Neural cell (in vitro differentiated cells): ENCODE results near the gene FNDC3B. TPM values are rescaled to one million over a fixed set of nuclear protein-coding genes. Genes with fewer than 3 reads are reported as not detected.

Experiments used
- H2AFZ ChIP-seq: fragments of 200-600, 300-800 bp; sonication (generic), shearing (Covaris generic); 2 replicates; pipeline ENCODE4 v1.6.0; 2014; ENCODE audit warnings: low read depth, mild to moderate bottlenecking, antibody characterized with exemption, low read length, moderate library complexity
- H3F3A ChIP-seq: fragments of 200-600 bp; shearing (Covaris generic); 2 replicates; pipeline ENCODE4 v1.6.1; 2016; ENCODE audit warnings: mild to moderate bottlenecking, moderate library complexity, mixed read lengths, antibody characterized with exemption, low read length; ENCODE audit not compliant: insufficient read depth, poor library complexity, severe bottlenecking
- H3K27ac ChIP-seq: fragments of 200-600, 300-800 bp; sonication (generic), shearing (Covaris generic); 2 replicates; pipeline ENCODE4 v1.5.1; 2014; ENCODE audit warnings: mild to moderate bottlenecking, low read length, moderate library complexity
- H3K27me3 ChIP-seq: fragments of 300-800, 200-600 bp; sonication (generic), shearing (Covaris generic); 2 replicates; pipeline ENCODE4 v1.6.0; 2014; ENCODE audit warnings: mild to moderate bottlenecking, low read depth, low read length, moderate library complexity; ENCODE audit not compliant: insufficient read depth
- H3K36me3 ChIP-seq: fragments of 300-800, 200-600 bp; sonication (generic), shearing (Covaris generic); 2 replicates; pipeline ENCODE4 v1.5.1; 2014; ENCODE audit warnings: mild to moderate bottlenecking, antibody characterized with exemption, low read length, moderate library complexity; ENCODE audit not compliant: insufficient read depth
- H3K4me2 ChIP-seq: fragments of 300-800, 200-600 bp; sonication (generic), shearing (Covaris generic); 2 replicates; pipeline ENCODE4 v1.6.0; 2014; ENCODE audit warnings: mild to moderate bottlenecking, low read length
- H3K4me3 ChIP-seq: fragments of 300-800, 200-600 bp; sonication (generic), shearing (Covaris generic); 2 replicates; pipeline ENCODE4 v1.5.1; 2014; ENCODE audit warnings: mild to moderate bottlenecking, low read length, moderate library complexity
- H3K79me2 ChIP-seq: fragments of 200-600 bp; shearing (Covaris generic); replicated peaks from 2 replicates; pipeline ENCODE4 v1.6.0; 2014; ENCODE audit warnings: mild to moderate bottlenecking, low read length, moderate library complexity; ENCODE audit not compliant: insufficient read depth
- H3K9ac ChIP-seq: fragments of 300-800, 200-600 bp; sonication (generic), shearing (Covaris generic); 2 replicates; pipeline ENCODE4 v1.6.1; 2016; ENCODE audit warnings: mild to moderate bottlenecking, low read length, mixed read lengths
- H3K9me2 ChIP-seq: fragments of 200-600 bp; shearing (Covaris generic); 2 replicates; pipeline ENCODE4 v1.6.1; 2016; ENCODE audit warnings: mild to moderate bottlenecking, low read length, mixed read lengths; ENCODE audit not compliant: insufficient read depth
- H3K9me3 ChIP-seq: fragments of 200-600, 300-800 bp; sonication (generic), shearing (Covaris generic); 2 replicates; pipeline ENCODE4 v1.6.1; 2016; ENCODE audit warnings: mild to moderate bottlenecking, mixed run types, low read length, moderate library complexity, mixed read lengths
- H4K20me1 ChIP-seq: fragments of 200-600 bp; shearing (Covaris generic); 2 replicates; pipeline ENCODE4 v1.6.1; 2016; ENCODE audit warnings: mild to moderate bottlenecking, mixed run types; ENCODE audit not compliant: insufficient read depth
- CTCF ChIP-seq: fragments of 450-650 bp; IDR thresholded peaks from 2 replicates; pipeline ENCODE4 v1.5.1; 2014; ENCODE audit warnings: antibody characterized with exemption, mild to moderate bottlenecking, moderate library complexity; ENCODE audit not compliant: poor library complexity, severe bottlenecking
- EP300 ChIP-seq: fragments of 450-650 bp; conservative IDR thresholded peaks from 2 replicates; pipeline ENCODE4 v1.6.1; 2014; ENCODE audit warnings: antibody characterized with exemption, mild to moderate bottlenecking, moderate library complexity; ENCODE audit not compliant: poor library complexity, severe bottlenecking
- EZH2 ChIP-seq: fragments of 200-600, 300-800 bp; shearing (Covaris generic), sonication (generic); IDR thresholded peaks from 2 replicates; pipeline ENCODE4 v1.6.1; 2014; ENCODE audit warnings: antibody characterized with exemption, low read length, borderline replicate concordance, mild to moderate bottlenecking; ENCODE audit not compliant: insufficient read depth, poor library complexity, severe bottlenecking
- MXI1 ChIP-seq: fragments of 450-650 bp; conservative IDR thresholded peaks from 2 replicates; pipeline ENCODE4 v1.6.1; 2014; ENCODE audit warnings: antibody characterized with exemption, mild to moderate bottlenecking; ENCODE audit not compliant: poor library complexity, severe bottlenecking
- POLR2AphosphoS5 ChIP-seq: IDR thresholded peaks from 2 replicates; pipeline ENCODE4 v1.6.1; 2012
- RAD21 ChIP-seq: fragments of 450-650 bp; conservative IDR thresholded peaks from 2 replicates; pipeline ENCODE4 v1.6.1; 2014; ENCODE audit warnings: antibody characterized with exemption, mild to moderate bottlenecking, moderate library complexity
- REST ChIP-seq: IDR thresholded peaks from 2 replicates; pipeline ENCODE4 v1.6.1; 2012; ENCODE audit warnings: borderline replicate concordance
- SMC3 ChIP-seq: fragments of 450-650 bp; conservative IDR thresholded peaks from 2 replicates; pipeline ENCODE4 v1.6.1; 2014; ENCODE audit warnings: antibody characterized with exemption, mild to moderate bottlenecking, moderate library complexity; ENCODE audit not compliant: poor library complexity
- TAF1 ChIP-seq: IDR thresholded peaks from 2 replicates; pipeline ENCODE4 v1.6.1; 2012; ENCODE audit warnings: low read depth
- polyA plus RNA-seq: library from polyadenylated mRNA; depleted of rRNA; stranded (reverse); fragments of >200 nt; gene quantifications from 2 replicates; pipeline ENCODE4 v1.2.3, GENCODE V29; 2014

FNDC3B gene
- polyA plus RNA-seq, 1 donor from 2014 or later = 4.9 TPM

GRCh38 chr3:172125053-172125452 is 85.7 kb downstream of the FNDC3B start:
- Histone ChIP-seq H3K4me2 (no peak overlapping the region), H3K79me2 (no peaks in the 10 kb centered on the region), H4K20me1 (no peaks in the 10 kb centered on the region), H3F3A (no peaks in the 10 kb centered on the region), H2AFZ (no peak overlapping the region), H3K9ac (no peak overlapping the region), H3K9me3 (no peaks in the 10 kb centered on the region), H3K36me3 (no peaks in the 10 kb centered on the region), H3K27me3 (no peaks in the 10 kb centered on the region), H3K4me3 (no peak overlapping the region), H3K9me2 (no peaks in the 10 kb centered on the region), H3K27ac (no peak overlapping the region)
- no peak for TF ChIP-seq CTCF
- TF ChIP-seq POLR2AphosphoS5 = no peak
- TF ChIP-seq MXI1 = no peak
- no peak for TF ChIP-seq EZH2
- no peak for TF ChIP-seq EP300
- no peak for TF ChIP-seq SMC3
- TF ChIP-seq TAF1 = no peak
- no peak for TF ChIP-seq REST
- no peak for TF ChIP-seq RAD21

GRCh38 chr3:172125963-172126457 is 86.6 kb downstream of the FNDC3B start:
- H2AFZ ChIP-seq = no peak overlapping the region
- H3K4me2 ChIP-seq = no peak overlapping the region
- no peaks in the 10 kb centered on the region for H3K79me2 ChIP-seq
- no peaks in the 10 kb centered on the region for H3F3A ChIP-seq
- H3K27me3 ChIP-seq = no peaks in the 10 kb centered on the region
- H3K9me2 ChIP-seq = no peaks in the 10 kb centered on the region
- TF ChIP-seq TAF1 (no peak), MXI1 (no peak), SMC3 (no peak), EP300 (no peak), RAD21 (no peak), POLR2AphosphoS5 (no peak), EZH2 (no peak), CTCF (no peak), REST (no peak)
- no peak overlapping the region for H3K27ac ChIP-seq
- H3K4me3 ChIP-seq = no peak overlapping the region
- H3K9ac ChIP-seq = no peak overlapping the region
- H4K20me1 ChIP-seq = no peaks in the 10 kb centered on the region
- no peaks in the 10 kb centered on the region for H3K36me3 ChIP-seq
- H3K9me3 ChIP-seq = no peaks in the 10 kb centered on the region
